H1 (cell line): ENCODE results near the gene CCDC106. TPM values are rescaled to one million over a fixed set of nuclear protein-coding genes. Genes with fewer than 3 reads are reported as not detected.

ENCODE experiments used
- CTCF ChIA-PET: fragments of 300-600 bp; sonication (Branson Sonifier 250); formaldehyde crosslinking; loops from one replicate; lab custom pipeline; 2021; ENCODE audit not compliant: partially characterized antibody; lab: Charles Lee
- POLR2A ChIA-PET: fragments of 300-600 bp; sonication (Branson Sonifier 250); formaldehyde crosslinking; loops from one replicate; lab custom pipeline; 2021; ENCODE audit warnings: inconsistent platforms; ENCODE audit not compliant: partially characterized antibody; lab: Charles Lee
- DNase-seq, 2 experiments: peaks; one replicate each; pipeline versions ENCODE4 v3.0.0 to v3.0.0-alpha.2; 2010 to 2022; ENCODE audit warnings: low spot score in 2 of 2, low read depth in 1 of 2, mixed read lengths in 1 of 2
- FAIRE-seq: peaks from 2 replicates; lab custom pipeline; 2011; peaks lifted over from hg19 to GRCh38; lab: Jason Lieb, UNC
- H2AFZ ChIP-seq: 2 replicates; pipeline ENCODE4 v1.8.1; 2012; ENCODE audit warnings: low read length, inconsistent platforms
- H2AK5ac ChIP-seq: 2 replicates; pipeline ENCODE4 v1.6.1; 2013; ENCODE audit warnings: low read depth, low read length
- H2BK120ac ChIP-seq: replicated peaks from 2 replicates; pipeline ENCODE3; 2013; ENCODE audit warnings: low read depth, low read length, inconsistent platforms
- H2BK12ac ChIP-seq: 2 replicates; pipeline ENCODE4 v1.6.1; 2013; ENCODE audit warnings: low read depth, low read length
- H2BK15ac ChIP-seq: 2 replicates; pipeline ENCODE4 v1.6.1; 2013; ENCODE audit warnings: low read length
- H2BK20ac ChIP-seq: 2 replicates; pipeline ENCODE4 v1.6.1; 2013; ENCODE audit warnings: low read length
- H2BK5ac ChIP-seq: 2 replicates; pipeline ENCODE4 v1.6.1; 2013; ENCODE audit warnings: low read depth, low read length
- H3K14ac ChIP-seq: 2 replicates; pipeline ENCODE4 v1.6.1; 2013; ENCODE audit warnings: inconsistent platforms; ENCODE audit not compliant: insufficient read length
- H3K18ac ChIP-seq: 2 replicates; pipeline ENCODE4 v1.6.1; 2013; ENCODE audit warnings: low read length; ENCODE audit errors: extremely low read depth
- H3K23ac ChIP-seq: 2 replicates; pipeline ENCODE4 v1.6.1; 2013; ENCODE audit warnings: inconsistent platforms; ENCODE audit not compliant: insufficient read length
- H3K23me2 ChIP-seq: 2 replicates; pipeline ENCODE4 v1.6.1; 2013; ENCODE audit warnings: low read depth, low read length
- H3K27ac ChIP-seq: 2 replicates; pipeline ENCODE4 v1.6.1; 2011; ENCODE audit warnings: low read depth, low read length, inconsistent platforms
- H3K27me3 ChIP-seq, 4 experiments: replicated peaks in 1 of 4; 1 replicate in 1 of 4; 2 replicates in 3 of 4; pipeline versions ENCODE4 v1.6.1 to v1.8.1; 2011 to 2013; ENCODE audit warnings: low read length in 3 of 4, mild to moderate bottlenecking in 3 of 4, inconsistent platforms in 2 of 4, mixed read lengths in 2 of 4, moderate library complexity in 1 of 4; ENCODE audit not compliant: control insufficient read depth in 3 of 4, insufficient read depth in 3 of 4; ENCODE audit errors: extremely low read depth in 1 of 4
- H3K36me3 ChIP-seq, 4 experiments: 2 replicates each; pipeline versions ENCODE4 v1.6.1 to v1.8.1; 2011 to 2013; ENCODE audit warnings: mild to moderate bottlenecking in 4 of 4, low read length in 3 of 4, moderate library complexity in 2 of 4, control low read depth in 1 of 4, inconsistent platforms in 1 of 4; ENCODE audit not compliant: insufficient read depth in 4 of 4, control insufficient read depth in 2 of 4
- H3K4ac ChIP-seq: replicated peaks from 2 replicates; pipeline ENCODE3; 2013; ENCODE audit warnings: low read length, low read depth, mixed read lengths, inconsistent platforms; ENCODE audit not compliant: insufficient read length
- H3K4me1 ChIP-seq, 4 experiments: replicated peaks in 1 of 4; 1 replicate in 1 of 4; 2 replicates in 3 of 4; pipeline versions ENCODE4 v1.6.1 to v1.8.1; 2011 to 2013; ENCODE audit warnings: low read length in 3 of 4, inconsistent platforms in 2 of 4, mixed read lengths in 1 of 4; ENCODE audit not compliant: insufficient read depth in 4 of 4, control insufficient read depth in 3 of 4
- H3K4me2 ChIP-seq, 2 experiments: 2 replicates each; pipeline versions ENCODE4 v1.6.1 to v1.8.1; 2011 to 2013; ENCODE audit warnings: low read depth in 2 of 2, low read length in 2 of 2, control low read depth in 1 of 2, inconsistent platforms in 1 of 2, mild to moderate bottlenecking in 1 of 2; ENCODE audit not compliant: insufficient read depth in 1 of 2
- H3K4me3 ChIP-seq, 4 experiments: fragments of 200-600, 300-600 bp in 1 of 4; sonication (generic), shearing (Covaris generic), sonication (Bioruptor Twin) in 1 of 4; 2 replicates each; pipeline versions ENCODE4 v1.5.1 to v1.8.1; 2011 to 2016; ENCODE audit warnings: low read length in 4 of 4, low read depth in 3 of 4, control low read depth in 2 of 4, inconsistent platforms in 2 of 4, mild to moderate bottlenecking in 2 of 4, mixed read lengths in 1 of 4, moderate library complexity in 1 of 4; ENCODE audit not compliant: insufficient read depth in 2 of 4; ENCODE audit errors: extremely low read depth in 1 of 4
- H3K56ac ChIP-seq: replicated peaks from 2 replicates; pipeline ENCODE3; 2013; ENCODE audit warnings: low read depth, mild to moderate bottlenecking, mixed read lengths, low read length, inconsistent platforms; ENCODE audit not compliant: insufficient read length
- H3K79me1 ChIP-seq: 2 replicates; pipeline ENCODE4 v1.6.1; 2013; ENCODE audit warnings: low read depth, low read length, control low read depth
- H3K79me2 ChIP-seq, 2 experiments: 2 replicates each; pipeline versions ENCODE4 v1.6.1 to v1.8.1; 2012 to 2013; ENCODE audit warnings: low read length in 2 of 2, mild to moderate bottlenecking in 2 of 2, inconsistent platforms in 1 of 2; ENCODE audit not compliant: insufficient read depth in 2 of 2, control insufficient read depth in 1 of 2
- H3K9ac ChIP-seq, 4 experiments: replicated peaks in 1 of 4; 1 replicate in 1 of 4; 2 replicates in 3 of 4; pipeline versions ENCODE4 v1.6.1 to v1.8.1; 2011 to 2013; ENCODE audit warnings: low read depth in 3 of 4, low read length in 3 of 4, control low read depth in 2 of 4, mild to moderate bottlenecking in 2 of 4, moderate library complexity in 2 of 4, inconsistent platforms in 1 of 4; ENCODE audit errors: extremely low read depth in 1 of 4
- H3K9me3 ChIP-seq, 2 experiments: 2 replicates each; pipeline versions ENCODE4 v1.6.1 to v1.8.1; 2012 to 2013; ENCODE audit warnings: mild to moderate bottlenecking in 2 of 2, moderate library complexity in 2 of 2, control low read depth in 1 of 2, inconsistent platforms in 1 of 2, low read depth in 1 of 2, low read length in 1 of 2, mixed read lengths in 1 of 2; ENCODE audit not compliant: insufficient read depth in 2 of 2
- H4K20me1 ChIP-seq, 2 experiments: replicated peaks in 1 of 2; 2 replicates each; pipeline versions ENCODE3 to v1.8.1; 2011 to 2013; ENCODE audit warnings: inconsistent platforms in 2 of 2, low read length in 2 of 2, mild to moderate bottlenecking in 1 of 2; ENCODE audit not compliant: insufficient read depth in 2 of 2, control insufficient read depth in 1 of 2
- H4K5ac ChIP-seq: 2 replicates; pipeline ENCODE4 v1.6.1; 2013; ENCODE audit warnings: low read length, low read depth, mixed read lengths, inconsistent platforms; ENCODE audit not compliant: insufficient read length
- H4K8ac ChIP-seq: 2 replicates; pipeline ENCODE4 v1.8.0; 2013; ENCODE audit warnings: mild to moderate bottlenecking, moderate library complexity, low read length, inconsistent platforms; ENCODE audit not compliant: insufficient read depth; ENCODE audit errors: extremely low read depth
- H4K91ac ChIP-seq: replicated peaks from 2 replicates; pipeline ENCODE3; 2013; ENCODE audit warnings: low read length, mixed read lengths, inconsistent platforms; ENCODE audit not compliant: insufficient read length
- BRCA1 ChIP-seq: IDR thresholded peaks from 2 replicates; pipeline ENCODE4 v1.6.1; 2012; ENCODE audit warnings: low read depth, low read length, improper control_type of control experiment
- CREB1 ChIP-seq: IDR thresholded peaks from 2 replicates; pipeline ENCODE4 v1.6.1; 2012; ENCODE audit warnings: inconsistent platforms
- EGR1 ChIP-seq: IDR thresholded peaks from 2 replicates; pipeline ENCODE4 v1.6.1; 2011; ENCODE audit warnings: low read depth, low read length, borderline replicate concordance
- GABPA ChIP-seq: IDR thresholded peaks from 2 replicates; pipeline ENCODE4 v1.6.1; 2011; ENCODE audit warnings: mild to moderate bottlenecking, low read length, moderate library complexity, borderline replicate concordance; ENCODE audit not compliant: insufficient read depth
- HDAC2 ChIP-seq, 2 experiments: fragments of 300-600 bp in 1 of 2; sonication (generic) in 1 of 2; IDR thresholded peaks; 2 replicates each; pipeline ENCODE4 v1.6.1; 2011 to 2012; ENCODE audit warnings: low read depth in 2 of 2, low read length in 2 of 2, mild to moderate bottlenecking in 2 of 2, moderate library complexity in 2 of 2, borderline replicate concordance in 1 of 2, inconsistent platforms in 1 of 2
- JUN ChIP-seq: IDR thresholded peaks from 2 replicates; pipeline ENCODE4 v1.6.1; 2011; ENCODE audit warnings: low read depth, mild to moderate bottlenecking, improper control_type of control experiment, low read length
- JUND ChIP-seq: IDR thresholded peaks from 2 replicates; pipeline ENCODE4 v1.6.1; 2011; ENCODE audit warnings: mild to moderate bottlenecking, improper control_type of control experiment, low read length
- NANOG ChIP-seq: IDR thresholded peaks from 2 replicates; pipeline ENCODE4 v1.6.1; 2011; ENCODE audit warnings: low read length, low read depth, mild to moderate bottlenecking, inconsistent platforms; ENCODE audit not compliant: insufficient read depth, poor library complexity, severe bottlenecking
- PHF8 ChIP-seq: fragments of 200-600 bp; sonication (generic); conservative IDR thresholded peaks from 2 replicates; pipeline ENCODE4 v1.7.1; 2012; ENCODE audit warnings: low read depth, mild to moderate bottlenecking, inconsistent platforms, low read length, moderate library complexity
- SIN3A ChIP-seq, 2 experiments: IDR thresholded peaks in 1 of 2; conservative IDR thresholded peaks in 1 of 2; 2 replicates each; pipeline ENCODE4 v1.6.1; 2011 to 2012; ENCODE audit warnings: low read length in 2 of 2, improper control_type of control experiment in 1 of 2, low read depth in 1 of 2, mild to moderate bottlenecking in 1 of 2
- SP1 ChIP-seq: IDR thresholded peaks from 2 replicates; pipeline ENCODE4 v1.6.1; 2011; ENCODE audit warnings: low read depth, low read length
- TCF12 ChIP-seq: IDR thresholded peaks from 2 replicates; pipeline ENCODE4 v1.6.1; 2011; ENCODE audit warnings: low read depth, mild to moderate bottlenecking, low read length
- TEAD4 ChIP-seq: IDR thresholded peaks from 2 replicates; pipeline ENCODE4 v1.6.1; 2012; ENCODE audit warnings: low read depth, low read length, inconsistent platforms, mixed read lengths
- WGBS, 2 experiments: shearing (Covaris generic) in 1 of 2; methylation state at CpG; one replicate each; pipeline versions ENCODE4 v1.1.6 to v1.1.7; 2013 to 2015; ENCODE audit warnings: low lambda C conversion rate in 2 of 2, mixed read lengths in 2 of 2, inconsistent platforms in 1 of 2, low coverage in 1 of 2, missing lambda C conversion rate in 1 of 2; ENCODE audit not compliant: insufficient replicate concordance in 2 of 2, insufficient coverage in 1 of 2, insufficient read length in 1 of 2; ENCODE audit errors: extremely low coverage in 1 of 2, missing lambda C conversion rate in 1 of 2; 5-methylcytosine and 5-hydroxymethylcytosine counted together
- polyA plus RNA-seq, 7 experiments: library from polyadenylated mRNA; depleted of rRNA in 3 of 7; stranded (reverse) in 5 of 7; unstranded in 2 of 7; fragments of >200 nt in 5 of 7; fragments of 200-250 nt in 2 of 7; gene quantifications; 1 replicate in 5 of 7; 2 replicates in 1 of 7; 4 replicates in 1 of 7; pipeline versions ENCODE4 v1.2.1 to v1.2.3, GENCODE V29; 2011 to 2013; ENCODE audit warnings: missing spikeins in 2 of 7, mixed read lengths in 2 of 7
- total RNA-seq: library from RNA; stranded (reverse); fragmentation: NEBNext Ultra II Directional; extraction: Animal tissue kit (Norgen Biotek cat#: 25700); gene quantifications from 2 replicates; pipeline ENCODE4 v1.2.1, GENCODE V29; 2021

Gene CCDC106
- total and polyA plus RNA-seq, 2 of the 8 experiments (the other 6 are each of a cell fraction or from before 2014, with no cell fraction given), result 12.0 to 20.1 TPM

- no peak overlapping the region for H2BK12ac ChIP-seq
- H3K27ac ChIP-seq, result no peak overlapping the region
- no peak for FAIRE-seq
- no peak overlapping the region for H4K8ac ChIP-seq
- H3K23me2 ChIP-seq, result no peaks in the 10 kb centered on the region
- H3K4me2 ChIP-seq, result no peak overlapping the region; a peak in 1 of 4 replicates
- no peak overlapping the region for H2BK120ac ChIP-seq
- no peaks in the 10 kb centered on the region for H3K9me3 ChIP-seq
- H2BK20ac ChIP-seq, result no peak overlapping the region
- no peak overlapping the region for H3K18ac ChIP-seq
- no peak overlapping the region for H3K23ac ChIP-seq
- ChIA-PET CTCF (interaction anchor here (0.8 to 8.0 kb wide), 3 partner anchors 9 to 30 kb away, joined by 3 to 38 read pairs (median 9); partner anchors contain the start of gene ZNF865), POLR2A (interaction anchor here (0.9 to 6.8 kb wide), 7 partner anchors 10 to 24 kb away, joined by 3 to 32 read pairs (median 4); partner anchors contain the start of genes CCDC106, FIZ1 and ZNF865)
- H2BK5ac ChIP-seq, result no peak overlapping the region
- no peak overlapping the region for H3K4me3 ChIP-seq
- H4K91ac ChIP-seq, result no peak overlapping the region
- no peak overlapping the region for H2AFZ ChIP-seq
- no peak overlapping the region for H2BK15ac ChIP-seq
- 95% methylated on average over 7 of the region's 7 CpGs; no CpG with 5 or more reads in 1 of the 2 experiments for WGBS, 2 experiments
- H3K4ac ChIP-seq, result no peak overlapping the region
- H2AK5ac ChIP-seq, result no peak overlapping the region
- no peak overlapping the region for H4K5ac ChIP-seq
- H3K9ac ChIP-seq, result no peak overlapping the region
- H3K4me1 ChIP-seq, result peaks cover 0 to 3% (median 0%) of the 10 kb centered on the region in 4 experiments; a peak in 3 of 7 replicates
- DNase-seq, result no peak
- peaks cover 1 to 5% of the 10 kb centered on the region in 2 experiments for H4K20me1 ChIP-seq
- no peaks in the 10 kb centered on the region for H3K27me3 ChIP-seq
- H3K56ac ChIP-seq, result no peak overlapping the region
- H3K79me1 ChIP-seq, result no peaks in the 10 kb centered on the region
- no peak overlapping the region for H3K14ac ChIP-seq
- peaks cover 0 to 11% (median 1%) of the 10 kb centered on the region in 4 experiments; a peak in 4 of 8 replicates for H3K36me3 ChIP-seq
- H3K79me2 ChIP-seq, result no peaks in the 10 kb centered on the region
- TF ChIP-seq HDAC2 (IDR thresholded peaks at IDR 0.05; ENCODE audit: borderline replicate concordance in 1 of 2, low read depth in 2 of 2, low read length in 2 of 2), result no peak
- no peak for TF ChIP-seq CREB1
- no peak for TF ChIP-seq TEAD4
- TF ChIP-seq TCF12, result no peak
- TF ChIP-seq PHF8, result no peak
- TF ChIP-seq BRCA1, result no peak
- no peak for TF ChIP-seq NANOG
- no peak for TF ChIP-seq JUN
- TF ChIP-seq JUND, result no peak
- TF ChIP-seq EGR1, result no peak
- no peak for TF ChIP-seq GABPA
- TF ChIP-seq SP1, result no peak
- no peak for TF ChIP-seq SIN3A (conservative IDR thresholded peaks at IDR 0.05 in 1 of 2, IDR thresholded peaks at IDR 0.05 in 1 of 2; ENCODE audit: low read depth in 1 of 2, low read length in 2 of 2)
These were observed 24.9 kb upstream of the CCDC106 start for GRCh38 chr19:55623130-55623529.
